NT2/D1 (cell line): ENCODE data around the gene GLG1.
"Not testable (repeated sequence)": the region's sequence is repeated elsewhere in the genome, so short reads cannot be mapped to it uniquely, and the experiment has no call there.

Source experiments
- SUZ12 ChIP-seq: IDR thresholded peaks from 2 replicates; pipeline ENCODE4 v1.6.1; 2011; ENCODE audit not compliant: insufficient read length, insufficient read depth; ENCODE audit errors: extremely low read depth
- YY1 ChIP-seq: IDR thresholded peaks from 2 replicates; pipeline ENCODE4 v1.6.1; 2011; ENCODE audit not compliant: insufficient read length, insufficient read depth

- not testable (repeated sequence) for TF ChIP-seq SUZ12, YY1
Observed at GRCh38 chr16:74546112-74546511, 60.8 kb downstream of the GLG1 start.
